HG02840 (cell line): ENCODE data around the gene JDP2.
"Not testable (repeated sequence)": the region's sequence is repeated elsewhere in the genome, so short reads cannot be mapped to it uniquely, and the experiment has no call there.

Experiments
- ATAC-seq: cut with Tn5 transposase; IDR thresholded peaks from one replicate; pipeline ENCODE4 v1.9.1; 2021; ENCODE audit warnings: mild to moderate bottlenecking, moderate library complexity, moderate number of reproducible peaks; ENCODE audit not compliant: unreplicated experiment, low FRiP score

Gene JDP2

GRCh38 chr14:75453817-75454434 lies 26.1 kb downstream of the JDP2 start:
- no peak for ATAC-seq

GRCh38 chr14:75454963-75455546 lies 27.2 kb downstream of the JDP2 start:
- ATAC-seq, result no peak

GRCh38 chr14:75456069-75456996 lies 28.5 kb downstream of the JDP2 start:
- ATAC-seq, result no peak

GRCh38 chr14:75456997-75457335 lies 29.1 kb downstream of the JDP2 start:
- ATAC-seq, result no peak

- no peak for ATAC-seq
Observed at GRCh38 chr14:75457648-75458165, 29.9 kb downstream of the JDP2 start.

- ATAC-seq, result no peak
Observed at GRCh38 chr14:75458305-75458704, 30.5 kb downstream of the JDP2 start.

- no peak for ATAC-seq
Observed at GRCh38 chr14:75459099-75459741, 31.4 kb downstream of the JDP2 start.

- ATAC-seq, result no peak
Observed at GRCh38 chr14:75459791-75460190, 32.0 kb downstream of the JDP2 start.

- ATAC-seq, result no peak
Observed at GRCh38 chr14:75460394-75460793, 32.6 kb downstream of the JDP2 start.

- ATAC-seq, result no peak
Observed at GRCh38 chr14:75461303-75461702, 33.5 kb downstream of the JDP2 start.

- ATAC-seq, result no peak
Observed at GRCh38 chr14:75461755-75462349, 34.0 kb downstream of the JDP2 start.

- no peak for ATAC-seq
Observed at GRCh38 chr14:75464626-75465025, 36.8 kb downstream of the JDP2 start.

- ATAC-seq, result no peak
Observed at GRCh38 chr14:75467763-75468162, 39.9 kb downstream of the JDP2 start.

- no peak for ATAC-seq
Observed at GRCh38 chr14:75469164-75469563, 41.3 kb downstream of the JDP2 start.

- ATAC-seq, result no peak
Observed at GRCh38 chr14:75469606-75470237, 41.9 kb downstream of the JDP2 start.

- ATAC-seq, result no peak
Observed at GRCh38 chr14:75470238-75470797, 42.5 kb downstream of the JDP2 start.

GRCh38 chr14:75471059-75471458 lies 43.2 kb downstream of the JDP2 start:
- ATAC-seq, result no peak

- ATAC-seq, result not testable (repeated sequence)
Observed at GRCh38 chr14:75474127-75474526, 46.3 kb downstream of the JDP2 start.

GRCh38 chr14:75476274-75476995 lies 48.6 kb downstream of the JDP2 start:
- ATAC-seq, result no peak
